WERI-Rb-1 (cell line): ENCODE data around the gene ARMH2.

Source experiments
- DNase-seq: peaks from one replicate; pipeline ENCODE4 v3.0.0-alpha.2; 2020
- H3K27ac ChIP-seq: fragments of 250-450 bp; sonication (Bioruptor Pico); 2 replicates; pipeline ENCODE4 v1.5.1; 2020; ENCODE audit warnings: mild to moderate bottlenecking, moderate library complexity
- H3K27me3 ChIP-seq: fragments of 250-450 bp; sonication (Bioruptor Pico); 2 replicates; pipeline ENCODE4 v1.5.1; 2021; ENCODE audit warnings: mild to moderate bottlenecking, low read depth, moderate library complexity; ENCODE audit not compliant: insufficient read depth, severe bottlenecking
- H3K36me3 ChIP-seq: fragments of 250-450 bp; sonication (Bioruptor Pico); 2 replicates; pipeline ENCODE4 v1.5.1; 2020; ENCODE audit warnings: mild to moderate bottlenecking, moderate library complexity
- H3K4me3 ChIP-seq: 2 replicates; pipeline ENCODE4 v1.5.1; 2011; ENCODE audit warnings: low read depth, mild to moderate bottlenecking, control low read depth, low read length
- H3K9me3 ChIP-seq: fragments of 250-450 bp; sonication (Bioruptor Pico); 2 replicates; pipeline ENCODE4 v1.5.1; 2021; ENCODE audit warnings: mild to moderate bottlenecking, moderate library complexity; ENCODE audit not compliant: severe bottlenecking
- TF ChIP-seq, protein P1 (sequence below): IDR thresholded peaks from 2 replicates; pipeline ENCODE4 v1.5.1; 2011; ENCODE audit warnings: low read depth, mild to moderate bottlenecking, control low read depth, inconsistent platforms, low read length

ARMH2 gene

GRCh38 chr6:24796616-24797290, 2.0 kb downstream of the ARMH2 start:
- no peak overlapping the region for H3K4me3 ChIP-seq
- H3K27me3 ChIP-seq: no peaks in the 10 kb centered on the region
- TF ChIP-seq, protein P1, sequence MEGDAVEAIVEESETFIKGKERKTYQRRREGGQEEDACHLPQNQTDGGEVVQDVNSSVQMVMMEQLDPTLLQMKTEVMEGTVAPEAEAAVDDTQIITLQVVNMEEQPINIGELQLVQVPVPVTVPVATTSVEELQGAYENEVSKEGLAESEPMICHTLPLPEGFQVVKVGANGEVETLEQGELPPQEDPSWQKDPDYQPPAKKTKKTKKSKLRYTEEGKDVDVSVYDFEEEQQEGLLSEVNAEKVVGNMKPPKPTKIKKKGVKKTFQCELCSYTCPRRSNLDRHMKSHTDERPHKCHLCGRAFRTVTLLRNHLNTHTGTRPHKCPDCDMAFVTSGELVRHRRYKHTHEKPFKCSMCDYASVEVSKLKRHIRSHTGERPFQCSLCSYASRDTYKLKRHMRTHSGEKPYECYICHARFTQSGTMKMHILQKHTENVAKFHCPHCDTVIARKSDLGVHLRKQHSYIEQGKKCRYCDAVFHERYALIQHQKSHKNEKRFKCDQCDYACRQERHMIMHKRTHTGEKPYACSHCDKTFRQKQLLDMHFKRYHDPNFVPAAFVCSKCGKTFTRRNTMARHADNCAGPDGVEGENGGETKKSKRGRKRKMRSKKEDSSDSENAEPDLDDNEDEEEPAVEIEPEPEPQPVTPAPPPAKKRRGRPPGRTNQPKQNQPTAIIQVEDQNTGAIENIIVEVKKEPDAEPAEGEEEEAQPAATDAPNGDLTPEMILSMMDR: no peak
- DNase-seq: no peak
- H3K9me3 ChIP-seq: no peaks in the 10 kb centered on the region
- no peaks in the 10 kb centered on the region; the same call in 1 of the 2 replicates for H3K36me3 ChIP-seq
- H3K27ac ChIP-seq: no peak overlapping the region

DNA sequence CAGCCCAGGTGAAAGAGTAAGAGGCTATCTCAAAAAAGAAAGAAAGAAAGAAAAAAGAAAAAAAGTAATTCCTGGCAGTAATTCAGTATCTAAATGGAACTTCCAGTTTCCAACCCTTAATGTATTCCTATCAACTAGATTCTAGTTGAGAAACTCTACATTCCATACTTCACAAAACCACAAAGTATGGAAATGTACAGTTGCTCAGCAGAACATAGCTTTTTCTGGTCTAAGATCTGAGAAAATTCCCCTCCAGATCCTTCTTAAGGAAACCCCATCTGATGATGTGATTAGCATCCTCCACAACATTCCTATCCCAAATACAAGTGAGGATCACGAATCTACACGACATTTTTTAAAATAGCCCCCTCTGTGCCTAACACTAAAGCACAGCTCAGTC, 3.6 kb downstream of the ARMH2 start:
- Histone ChIP-seq H3K36me3 (peaks cover 6% of the 10 kb centered on the region), H3K27me3 (no peaks in the 10 kb centered on the region), H3K27ac (no peak overlapping the region), H3K9me3 (no peaks in the 10 kb centered on the region), H3K4me3 (no peak overlapping the region)
- no peak for DNase-seq
- TF ChIP-seq, protein P1: no peak

GRCh38 chr6:24788031-24788665, 10.6 kb downstream of the ARMH2 start:
- H3K9me3 ChIP-seq: no peaks in the 10 kb centered on the region
- TF ChIP-seq, protein P1: no peak
- DNase-seq: no peak
- H3K4me3 ChIP-seq: no peak overlapping the region
- H3K27me3 ChIP-seq: no peaks in the 10 kb centered on the region
- peaks cover 65% of the 10 kb centered on the region for H3K36me3 ChIP-seq
- no peak overlapping the region for H3K27ac ChIP-seq

DNA sequence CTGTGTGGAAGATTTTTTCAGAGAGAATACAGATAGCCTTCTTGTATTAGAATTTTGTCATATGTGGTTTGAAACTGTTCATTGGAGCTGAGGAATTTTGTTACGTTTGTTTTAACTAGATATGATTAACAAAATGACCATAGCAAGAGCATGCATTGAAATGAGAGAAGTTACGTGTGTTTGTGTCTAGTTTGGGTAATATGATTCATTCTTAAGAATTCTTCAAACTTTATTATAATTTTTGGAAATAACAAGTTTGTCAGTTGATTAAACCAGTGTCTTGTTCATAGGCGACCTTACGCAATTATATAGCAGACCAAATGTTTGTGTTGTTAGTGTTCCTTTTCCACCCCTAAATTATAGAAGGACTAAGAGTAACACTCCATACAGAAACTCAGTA, 18.5 kb downstream of the ARMH2 start:
- DNase-seq: no peak
- Histone ChIP-seq H3K4me3 (no peak overlapping the region), H3K27me3 (no peaks in the 10 kb centered on the region), H3K36me3 (peaks cover 90% of the 10 kb centered on the region), H3K9me3 (no peaks in the 10 kb centered on the region), H3K27ac (no peak overlapping the region)
- TF ChIP-seq, protein P1: no peak

DNA sequence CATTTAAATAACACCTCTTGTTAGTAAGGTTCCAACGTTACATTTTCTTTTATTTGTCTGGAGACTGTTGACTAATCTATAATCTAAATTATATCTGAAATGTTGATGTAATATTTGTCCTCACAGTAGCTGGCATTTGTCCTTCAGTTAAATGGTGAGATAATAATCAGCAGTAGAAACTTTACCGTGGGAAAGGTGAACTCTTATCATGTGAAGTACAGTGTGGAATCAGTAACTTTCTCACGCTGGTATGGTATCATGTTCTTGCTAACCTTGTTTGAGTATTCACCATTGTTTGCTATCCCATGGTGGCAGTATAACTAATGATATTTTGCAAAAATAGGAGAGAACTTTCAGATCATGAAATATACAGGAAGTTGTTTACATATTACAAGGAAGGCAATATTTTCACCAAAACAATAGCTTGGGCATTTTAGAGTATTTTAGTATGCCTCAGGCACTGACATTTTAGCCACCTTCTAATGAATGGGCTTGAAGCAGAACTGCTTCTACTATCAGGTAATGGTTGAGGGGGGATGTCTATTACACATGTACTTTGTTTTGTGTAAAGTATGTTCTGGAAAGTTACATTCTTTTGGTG, 19.2 kb downstream of the ARMH2 start:
- Histone ChIP-seq H3K27me3 (no peaks in the 10 kb centered on the region), H3K9me3 (no peaks in the 10 kb centered on the region), H3K36me3 (peaks cover 86% of the 10 kb centered on the region), H3K27ac (no peak overlapping the region), H3K4me3 (no peak overlapping the region)
- no peak for DNase-seq
- TF ChIP-seq, protein P1: no peak
